ENCODE data around the gene SMOC1.

DNA sequence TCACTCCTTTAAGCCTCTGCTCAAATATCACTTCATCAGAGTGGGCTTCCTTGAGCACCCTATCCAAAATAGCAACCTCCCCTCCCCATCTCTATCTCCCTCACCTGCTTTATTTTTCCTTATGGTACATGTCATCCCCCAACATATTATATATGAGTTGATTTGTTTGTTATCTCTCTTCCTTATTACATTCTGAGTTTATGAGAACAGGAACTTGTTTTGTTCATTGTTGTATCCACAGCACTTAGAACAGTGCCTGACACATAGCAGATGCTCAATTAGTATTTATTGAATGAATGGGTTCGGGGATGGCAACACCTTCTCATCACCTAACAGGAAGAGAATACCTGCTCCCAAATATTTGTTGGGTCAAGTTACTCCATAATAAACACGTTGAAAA lies 24.6 kb upstream of the SMOC1 start:
- TF ChIP-seq, protein P1, sequence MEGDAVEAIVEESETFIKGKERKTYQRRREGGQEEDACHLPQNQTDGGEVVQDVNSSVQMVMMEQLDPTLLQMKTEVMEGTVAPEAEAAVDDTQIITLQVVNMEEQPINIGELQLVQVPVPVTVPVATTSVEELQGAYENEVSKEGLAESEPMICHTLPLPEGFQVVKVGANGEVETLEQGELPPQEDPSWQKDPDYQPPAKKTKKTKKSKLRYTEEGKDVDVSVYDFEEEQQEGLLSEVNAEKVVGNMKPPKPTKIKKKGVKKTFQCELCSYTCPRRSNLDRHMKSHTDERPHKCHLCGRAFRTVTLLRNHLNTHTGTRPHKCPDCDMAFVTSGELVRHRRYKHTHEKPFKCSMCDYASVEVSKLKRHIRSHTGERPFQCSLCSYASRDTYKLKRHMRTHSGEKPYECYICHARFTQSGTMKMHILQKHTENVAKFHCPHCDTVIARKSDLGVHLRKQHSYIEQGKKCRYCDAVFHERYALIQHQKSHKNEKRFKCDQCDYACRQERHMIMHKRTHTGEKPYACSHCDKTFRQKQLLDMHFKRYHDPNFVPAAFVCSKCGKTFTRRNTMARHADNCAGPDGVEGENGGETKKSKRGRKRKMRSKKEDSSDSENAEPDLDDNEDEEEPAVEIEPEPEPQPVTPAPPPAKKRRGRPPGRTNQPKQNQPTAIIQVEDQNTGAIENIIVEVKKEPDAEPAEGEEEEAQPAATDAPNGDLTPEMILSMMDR (IDR thresholded peaks at IDR 0.05; ENCODE audit: borderline replicate concordance, extremely low read depth, low read length, poor library complexity, severe bottlenecking): no peak
- TF ChIP-seq EZH2 (IDR thresholded peaks at IDR 0.05; ENCODE audit: borderline replicate concordance, low read depth, low read length, severe bottlenecking): no peak
